GM19193 (cell line): Measurements from ENCODE around the gene HAPSTR1.

Experiments used
- POLR2A ChIP-seq: IDR thresholded peaks from 4 replicates; pipeline ENCODE4 v1.6.1; 2011; ENCODE audit not compliant: insufficient read depth, insufficient read length; ENCODE audit errors: extremely low read depth

HAPSTR1 gene

DNA sequence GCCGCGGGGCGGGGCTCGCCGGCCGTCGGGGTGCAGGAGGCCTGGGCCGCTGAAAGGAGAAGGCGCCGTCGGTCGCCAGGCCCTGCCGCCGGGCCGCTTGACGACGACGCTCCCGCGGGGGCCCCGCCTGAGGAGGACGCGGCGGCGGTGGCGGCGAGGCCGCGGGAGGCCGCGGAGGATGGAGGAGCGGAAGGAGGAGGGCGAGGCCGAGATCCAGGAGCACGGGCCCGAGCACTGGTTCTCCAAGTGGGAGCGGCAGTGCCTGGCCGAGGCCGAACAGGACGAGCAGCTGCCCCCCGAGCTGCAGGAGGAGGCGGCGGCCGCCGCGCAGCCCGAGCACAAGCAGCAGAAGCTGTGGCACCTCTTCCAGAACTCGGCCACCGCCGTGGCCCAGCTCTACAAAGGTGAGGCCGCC lies 430 bp downstream of the HAPSTR1 start:
- TF ChIP-seq POLR2A = no peak

DNA sequence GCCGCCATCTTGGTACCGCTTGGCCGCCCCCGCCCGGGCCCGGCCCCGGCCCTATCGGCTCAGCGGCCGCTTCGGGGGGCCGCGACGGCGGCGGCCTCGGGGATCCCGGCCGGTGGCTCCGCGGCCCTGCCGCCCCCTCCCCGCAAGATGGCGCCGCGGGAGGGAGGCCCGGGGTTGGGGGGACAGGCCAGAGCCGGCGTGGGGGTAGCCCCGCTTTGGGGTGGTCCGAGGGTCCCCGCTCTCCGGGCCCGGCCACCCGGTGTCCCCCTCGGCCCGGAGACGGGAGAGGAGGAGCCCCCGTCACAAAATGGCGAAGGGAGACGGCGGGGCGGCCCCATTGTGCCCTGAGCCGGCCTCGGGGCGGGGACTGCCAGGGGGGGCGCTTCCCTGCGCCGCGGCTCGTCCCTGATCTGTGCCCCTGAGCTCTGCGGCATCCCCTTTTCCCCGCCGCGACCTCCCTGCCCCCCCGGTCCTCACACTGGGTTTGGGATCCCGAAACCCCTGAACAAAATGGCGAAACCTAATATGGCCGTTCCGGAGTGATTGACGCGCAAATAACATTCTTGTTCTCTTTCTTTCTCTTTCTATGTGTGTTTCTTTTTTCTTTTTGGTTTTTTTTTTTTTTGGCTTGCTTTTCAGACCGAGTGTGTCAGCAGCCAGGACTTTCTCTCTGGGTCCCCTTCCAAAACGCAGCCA lies 986 bp downstream of the HAPSTR1 start:
- TF ChIP-seq POLR2A = no peak

- no peak for TF ChIP-seq POLR2A
Measured at GRCh38 chr16:9092978-9093344, 1.5 kb downstream of the HAPSTR1 start.

DNA sequence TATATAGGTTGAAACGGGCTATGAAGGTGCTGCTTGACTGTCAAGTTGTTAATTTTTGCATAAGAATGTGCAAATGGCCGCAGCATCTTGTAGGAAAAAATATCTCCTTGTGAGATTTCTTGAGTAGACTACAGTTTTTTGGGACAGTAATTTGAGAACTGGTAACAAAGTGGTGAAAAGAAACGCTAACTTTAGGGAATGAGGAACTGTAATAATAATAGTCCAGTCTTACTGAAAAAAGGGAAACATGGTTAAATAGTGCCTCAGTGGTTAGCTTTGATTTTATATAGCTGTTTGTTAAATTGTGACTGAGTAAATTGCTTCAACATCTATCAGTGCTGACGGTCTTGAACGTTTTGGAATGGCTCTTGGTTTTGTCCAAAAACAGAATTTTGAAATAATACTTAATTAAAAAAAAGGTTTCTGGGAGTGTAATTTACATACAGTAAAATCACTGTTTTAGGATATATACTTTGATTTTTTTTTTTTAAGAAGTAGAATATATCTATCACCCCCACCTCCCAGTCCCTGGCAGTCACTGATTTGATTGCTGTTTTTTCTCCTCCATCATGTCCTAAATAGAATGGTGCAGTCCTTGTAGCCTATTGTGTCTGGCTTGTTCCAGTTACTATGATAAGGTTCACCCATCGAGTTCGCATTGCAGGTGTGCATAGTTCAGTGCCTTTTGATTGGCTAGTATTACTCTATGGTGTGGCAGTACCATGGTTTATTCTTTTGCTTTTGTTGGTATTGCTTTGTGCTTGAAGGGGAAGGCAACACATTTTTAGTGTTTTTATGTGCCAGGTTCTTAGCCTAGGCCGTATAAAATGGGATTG lies 2.8 kb downstream of the HAPSTR1 start:
- no peak for TF ChIP-seq POLR2A

DNA sequence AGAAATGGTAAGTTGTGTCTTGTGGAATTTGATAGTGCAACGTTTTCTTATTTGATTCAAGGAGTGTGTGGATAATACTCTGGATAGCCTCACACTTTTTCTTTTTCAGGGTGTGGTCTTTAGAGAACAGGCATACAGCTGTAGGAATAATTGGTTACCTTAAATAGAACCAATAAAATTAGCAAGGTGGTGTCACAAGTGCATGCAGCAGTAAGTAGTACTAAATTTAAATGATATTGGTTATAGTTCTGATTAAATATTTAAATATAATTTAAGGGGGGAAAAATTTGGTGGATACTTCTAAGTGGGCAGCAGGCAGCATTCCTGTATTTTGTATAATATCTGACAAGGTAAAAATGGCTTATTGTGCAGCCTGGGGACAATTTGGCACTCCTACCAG lies 3.7 kb downstream of the HAPSTR1 start:
- TF ChIP-seq POLR2A = no peak

- TF ChIP-seq POLR2A = no peak
Measured at GRCh38 chr16:9095656-9096397, 4.4 kb downstream of the HAPSTR1 start.

GRCh38 chr16:9096416-9096952 lies 5.0 kb downstream of the HAPSTR1 start:
- TF ChIP-seq POLR2A = no peak

- TF ChIP-seq POLR2A = no peak
Measured at GRCh38 chr16:9097266-9098219, 6.1 kb downstream of the HAPSTR1 start.

DNA sequence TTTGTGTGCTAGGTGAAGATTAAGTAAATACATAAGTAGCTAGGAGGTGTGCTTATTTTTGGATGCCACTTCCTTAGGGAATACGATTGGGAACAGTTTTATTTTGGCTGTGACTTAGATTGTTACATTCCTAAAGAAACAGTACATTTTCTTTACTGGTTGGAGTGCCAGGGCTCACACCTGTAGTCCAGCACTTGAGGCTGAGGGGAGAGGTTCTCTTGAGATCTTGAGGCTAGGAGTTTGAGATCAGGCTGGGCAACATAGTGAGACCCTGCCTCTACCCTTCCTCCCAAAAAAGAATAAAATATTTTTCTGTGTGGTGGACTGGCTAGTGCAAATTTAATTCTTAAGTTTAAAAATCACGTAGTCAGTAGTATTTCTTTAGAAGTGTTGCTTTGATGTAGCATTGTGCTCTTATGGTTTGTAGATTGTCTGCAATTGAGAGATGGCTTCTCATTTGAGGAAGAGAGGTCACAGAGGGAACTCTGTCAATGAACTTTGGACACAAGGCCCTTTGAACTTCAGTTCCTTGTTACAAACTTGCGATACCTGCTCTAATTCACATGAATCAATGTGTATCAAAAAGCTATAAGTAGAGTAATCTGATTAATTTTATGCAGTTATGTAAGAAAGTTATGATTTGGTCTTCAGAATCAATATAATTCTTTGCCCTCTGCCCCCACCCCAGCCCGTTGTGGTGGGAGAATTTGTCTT lies 7.1 kb downstream of the HAPSTR1 start:
- no peak for TF ChIP-seq POLR2A

DNA sequence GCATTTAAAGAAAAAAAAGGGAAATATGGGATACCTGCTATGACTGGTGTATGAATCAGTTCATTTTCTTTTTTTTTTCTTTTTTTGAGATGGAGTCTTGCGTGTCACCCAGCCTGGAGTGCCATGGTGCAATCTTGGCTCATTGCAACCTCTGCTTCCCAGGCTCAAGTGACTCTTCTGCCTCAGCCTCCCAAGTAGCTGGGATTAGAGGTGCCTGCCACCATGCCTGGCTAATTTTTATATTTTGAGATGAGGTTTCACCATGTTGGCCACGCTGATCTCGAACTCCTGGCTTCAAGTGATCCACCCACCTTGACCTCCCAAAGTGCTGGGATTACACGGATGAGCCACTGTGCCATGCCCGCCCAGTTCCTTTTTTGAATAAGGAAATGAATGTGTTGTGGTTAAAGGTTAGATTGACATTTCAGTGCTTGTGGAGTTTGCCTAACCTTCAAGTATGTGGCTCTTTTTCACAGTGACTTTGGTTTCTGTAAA lies 7.7 kb downstream of the HAPSTR1 start:
- no peak for TF ChIP-seq POLR2A

DNA sequence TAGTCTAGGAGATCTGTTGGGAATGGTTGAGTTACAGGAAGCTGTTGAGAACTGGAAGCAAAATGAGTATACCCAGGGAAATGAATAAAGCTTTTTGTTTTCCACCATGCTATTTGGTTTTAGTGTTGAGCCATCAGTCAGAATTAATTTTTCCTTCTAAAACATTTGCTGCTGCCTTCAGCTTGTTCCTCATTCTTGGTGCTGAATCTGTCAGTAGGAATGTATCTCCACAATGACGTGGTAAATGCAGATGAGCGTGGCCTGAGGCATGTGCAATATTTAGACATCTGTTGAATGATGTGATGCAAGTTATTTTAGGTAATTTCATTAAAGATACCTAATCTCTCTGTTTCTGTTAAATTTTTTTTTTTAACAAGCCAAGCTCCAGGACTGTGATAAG lies 10.9 kb downstream of the HAPSTR1 start:
- TF ChIP-seq POLR2A = no peak

GRCh38 chr16:9102943-9103342 lies 11.5 kb downstream of the HAPSTR1 start:
- no peak for TF ChIP-seq POLR2A

- TF ChIP-seq POLR2A = no peak
Measured at GRCh38 chr16:9103546-9103945, 12.1 kb downstream of the HAPSTR1 start.
